Loucy (cell line): ENCODE results near the gene NELL2.

Experiments used
- CTCF ChIP-seq: fragments of 200-600 bp; sonication (generic); conservative IDR thresholded peaks from 2 replicates; pipeline ENCODE4 v1.5.1; 2014; ENCODE audit warnings: mild to moderate bottlenecking, antibody characterized with exemption, low read length
- EZH2phosphoT487 ChIP-seq: fragments of 200-600 bp; IDR thresholded peaks from 2 replicates; pipeline ENCODE4 v1.6.1; 2018; ENCODE audit warnings: antibody characterized with exemption, mild to moderate bottlenecking, moderate library complexity, borderline replicate concordance

- TF ChIP-seq CTCF: no peak
- no peak for TF ChIP-seq EZH2phosphoT487
These were observed 164.4 kb downstream of the NELL2 start for GRCh38 chr12:44711736-44712135.
